ELF-1 (cell line): Measurements from ENCODE around the gene TNNI3.
"Not testable (repeated sequence)": the region's sequence is repeated elsewhere in the genome, so short reads cannot be mapped to it uniquely, and the experiment has no call there.

Source experiments
- DNase-seq: peaks from one replicate; pipeline ENCODE4 v3.0.0-alpha.2; 2016; ENCODE audit warnings: low read depth, low spot score

Gene TNNI3

DNA sequence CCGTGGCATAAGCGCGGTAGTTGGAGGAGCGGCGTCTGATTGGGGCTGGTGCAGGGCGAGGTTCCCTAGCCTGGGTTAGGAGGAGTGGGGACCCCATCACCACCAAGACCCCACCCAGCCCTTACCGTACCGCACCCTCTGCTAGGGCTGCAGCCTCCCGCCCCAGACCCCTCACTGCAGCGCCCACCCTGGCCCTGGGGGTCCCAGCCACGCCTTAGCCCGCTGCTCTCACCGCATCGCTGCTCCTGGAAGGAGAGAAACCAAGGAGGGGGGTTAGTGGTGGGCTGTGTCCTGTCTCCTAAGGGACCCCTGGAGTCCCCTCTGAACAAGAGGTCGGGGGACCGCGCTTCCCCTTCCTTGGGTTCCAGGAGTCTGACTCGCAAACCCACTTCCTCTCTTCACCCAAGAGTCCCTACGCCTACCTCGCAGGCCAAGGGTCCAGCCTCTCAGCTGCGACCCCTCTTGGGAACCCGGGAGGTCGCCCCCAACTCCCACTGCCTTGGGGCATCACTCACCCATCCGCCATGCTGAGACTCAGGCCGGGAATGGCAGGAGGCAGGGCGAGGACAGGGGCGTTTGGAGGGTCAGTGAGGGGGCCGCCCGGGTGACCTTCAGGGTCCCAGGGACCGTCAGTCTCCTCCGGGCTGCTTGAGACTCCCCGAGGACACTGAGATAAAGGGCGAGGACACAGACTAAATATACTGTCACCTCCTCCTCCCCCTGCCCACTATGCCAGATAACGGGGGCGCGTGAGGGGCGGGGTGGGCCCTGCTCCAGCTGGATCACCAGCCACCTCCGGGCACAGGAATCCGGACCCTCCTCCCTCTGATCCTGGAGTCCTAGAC is at the start of gene TNNI3:
Gene TNNI3, minus strand, starts transcription at position 669 of the 845 bp plus-strand sequence. Its CDS starts 143 bp downstream, at position 526.
- DNase-seq, result no peak

DNA sequence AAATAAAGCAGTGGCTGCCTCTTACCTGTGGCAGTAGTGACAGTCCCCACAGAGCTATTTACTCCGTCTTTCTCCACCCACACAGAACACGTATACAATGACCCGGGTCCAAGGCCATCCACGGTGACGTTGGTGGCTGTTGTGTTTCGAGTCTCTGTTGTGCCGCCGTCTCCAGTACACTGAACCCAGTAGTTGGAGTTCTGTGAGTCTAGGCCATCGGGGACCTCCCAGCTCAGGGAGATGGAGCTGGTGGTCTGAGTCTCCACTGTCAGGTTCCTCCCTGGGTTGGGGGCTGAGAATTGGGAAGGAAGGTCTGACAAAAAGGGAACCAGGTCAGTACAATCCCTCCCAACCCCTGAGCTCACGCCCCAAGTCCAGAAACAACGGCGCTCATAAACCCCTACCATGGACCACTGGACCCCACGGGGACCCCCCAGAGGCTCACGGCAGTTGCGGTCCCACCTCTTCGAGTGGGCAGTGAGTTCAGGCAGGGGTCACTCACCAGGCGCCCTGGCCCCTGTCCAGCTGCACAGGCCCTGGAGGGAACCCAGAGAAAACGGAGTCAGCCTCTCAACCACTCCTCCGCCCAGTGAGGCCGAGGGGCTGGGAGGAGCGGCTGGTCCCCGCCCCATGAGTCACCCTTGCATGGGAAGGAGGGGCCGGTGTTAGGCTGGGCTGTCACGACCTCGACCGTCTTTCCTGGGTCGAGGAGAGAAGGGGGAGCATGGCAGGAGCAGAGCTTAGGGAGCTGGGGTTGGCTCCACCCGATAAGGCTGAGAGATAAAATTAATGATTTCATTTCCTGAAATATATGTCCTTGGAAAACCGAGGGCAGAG is 49.4 kb upstream of the TNNI3 start:
- peak; percentile 85 for DNase-seq

DNA sequence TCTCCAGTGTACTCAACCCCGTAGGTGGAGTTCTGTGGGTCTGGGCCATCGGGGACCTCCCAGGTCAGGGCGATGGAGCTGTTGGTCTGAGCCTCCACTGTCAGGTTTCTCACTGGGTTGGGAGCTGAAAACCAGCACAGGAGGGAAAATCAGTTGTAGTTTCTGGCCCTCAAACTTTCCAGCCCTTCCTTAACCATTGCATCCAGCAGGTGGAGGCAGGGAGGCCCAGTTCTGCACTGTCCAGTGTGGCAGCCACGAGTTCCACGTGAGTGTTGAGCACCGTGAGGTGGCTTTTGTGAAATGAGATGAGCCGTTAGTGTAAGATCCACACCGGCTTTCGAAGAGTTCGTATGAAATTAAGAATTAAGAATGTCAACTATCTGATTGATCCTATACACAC is 44.7 kb upstream of the TNNI3 start:
- DNase-seq, result not testable (repeated sequence)

DNA sequence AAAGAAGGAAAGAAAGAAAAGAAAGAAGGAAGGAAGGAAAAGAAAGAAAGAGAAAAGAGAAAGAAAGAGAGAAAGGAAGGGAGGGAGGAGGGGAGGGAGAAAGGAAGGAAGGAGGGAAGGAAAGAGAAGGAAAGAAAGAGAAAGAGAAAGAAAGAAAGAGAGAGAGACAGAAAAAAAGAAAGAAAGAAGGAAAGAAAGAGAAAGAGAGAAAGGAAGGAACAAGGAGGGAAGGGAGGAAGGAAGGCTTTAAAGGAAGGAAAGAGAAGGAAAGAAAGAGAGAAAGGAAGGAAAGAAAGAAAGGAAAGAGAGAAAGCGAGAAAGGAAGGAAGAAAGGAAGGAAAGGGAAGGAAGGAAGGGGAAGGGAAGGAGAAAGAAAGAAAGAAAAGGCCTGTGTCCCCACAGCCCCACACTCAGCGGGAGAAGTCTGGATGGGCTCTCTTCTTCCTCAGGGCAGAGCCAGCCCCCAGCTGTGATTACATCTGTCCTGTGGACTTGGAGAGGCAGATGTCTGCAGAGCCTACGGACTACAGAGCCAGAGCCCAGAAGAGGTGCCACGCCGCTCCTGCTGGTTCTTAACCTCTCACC is 42.2 kb upstream of the TNNI3 start:
- no peak for DNase-seq

DNA sequence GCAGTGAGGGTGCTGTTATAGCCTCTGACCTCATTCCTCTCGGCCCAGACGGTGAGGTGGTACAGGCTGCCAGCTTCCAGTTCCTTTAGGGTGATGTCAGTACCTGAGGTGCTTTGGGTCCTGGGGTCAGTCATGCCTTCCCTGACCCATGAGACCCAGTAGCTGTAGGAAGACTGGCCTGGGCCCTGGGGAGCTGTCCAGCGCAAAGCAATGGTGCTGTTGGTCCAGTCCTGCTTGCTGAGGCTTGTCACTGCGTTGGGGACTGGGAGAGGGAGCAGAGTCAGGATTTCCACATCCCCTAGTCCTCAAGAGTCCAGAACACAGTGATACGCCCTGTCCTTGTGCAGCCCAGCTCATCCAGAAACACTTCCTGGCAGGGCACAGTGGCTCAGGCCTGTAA is 41.1 kb upstream of the TNNI3 start:
- no peak for DNase-seq

DNA sequence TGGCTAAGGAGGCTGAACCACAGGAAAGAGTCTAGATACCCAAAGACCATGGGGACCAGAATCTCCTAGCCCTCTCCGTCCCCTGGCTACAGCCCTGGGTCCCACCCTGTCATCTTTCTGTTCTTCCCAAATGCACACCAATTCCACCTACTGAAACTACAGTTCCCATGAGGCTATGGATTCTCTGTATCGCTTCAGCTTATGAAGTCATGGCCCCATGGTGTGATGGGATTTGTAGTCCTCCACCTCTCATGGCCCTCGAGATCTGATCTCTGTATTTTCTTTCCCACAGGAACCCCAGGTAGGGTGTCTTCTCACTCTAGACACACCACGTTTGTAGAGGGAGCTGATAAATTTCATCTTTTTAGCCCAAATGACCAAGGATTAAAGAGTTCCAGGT is 40.0 kb upstream of the TNNI3 start:
- DNase-seq, result no peak

DNA sequence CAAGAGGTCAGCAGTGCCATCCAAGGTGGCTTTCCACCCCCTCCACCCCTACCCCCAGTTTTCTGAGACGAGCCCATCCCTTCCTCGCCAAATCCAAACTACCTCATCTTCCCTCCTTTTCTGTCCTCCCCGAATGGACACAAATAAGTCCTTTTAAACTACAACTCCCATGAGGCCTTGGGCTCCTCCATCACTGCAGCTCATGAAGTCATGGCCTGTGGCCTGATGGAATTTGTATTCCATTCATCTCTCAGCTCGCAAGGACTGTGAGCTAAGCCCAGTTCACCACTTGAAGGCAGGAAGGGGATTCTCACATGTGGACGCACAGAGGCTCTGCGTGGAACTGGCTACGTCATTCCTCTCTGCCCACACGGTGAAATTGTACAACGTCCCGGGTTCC is 39.3 kb upstream of the TNNI3 start:
- DNase-seq, result no peak

DNA sequence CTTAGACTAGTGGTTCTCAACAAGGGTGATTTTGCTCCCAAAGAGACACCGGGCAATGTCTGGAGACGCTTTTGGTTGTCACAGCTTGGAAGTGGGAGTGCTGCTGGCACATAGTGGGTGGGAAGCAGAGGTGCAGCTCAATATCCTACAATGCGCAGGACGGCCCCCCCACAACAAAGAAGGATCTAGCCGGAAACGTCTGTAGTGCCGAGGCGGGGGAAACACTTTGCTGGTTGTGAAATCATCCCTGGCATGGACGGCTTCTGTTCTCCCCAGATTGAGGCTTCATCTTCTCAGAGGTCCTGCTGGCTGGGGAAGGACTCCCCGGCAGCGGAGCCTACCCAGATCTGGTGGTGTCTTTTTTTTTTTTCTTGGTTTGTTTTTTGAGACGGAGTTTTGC is 35.9 kb upstream of the TNNI3 start:
- DNase-seq, result no peak

DNA sequence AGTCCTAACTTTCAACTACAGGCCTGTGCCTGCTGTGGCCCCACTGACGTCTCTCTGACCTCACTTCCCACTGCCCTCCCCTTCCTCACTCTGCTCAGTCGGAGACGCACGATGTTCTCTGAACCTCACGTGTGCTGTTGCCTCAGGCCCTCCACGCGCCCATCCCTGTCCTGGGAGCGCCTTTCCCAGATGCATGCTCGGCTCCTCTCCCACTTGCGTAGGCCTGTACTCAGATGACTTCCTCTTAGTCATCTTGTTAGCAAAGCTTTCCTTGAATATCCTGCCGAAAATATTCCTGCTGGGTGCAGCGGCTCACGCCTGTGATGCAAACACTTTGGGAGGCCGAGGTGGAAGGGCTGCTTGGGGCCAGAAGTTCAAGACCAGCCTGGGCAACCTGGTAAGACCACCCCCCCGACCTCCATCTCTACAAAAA is 31.9 kb upstream of the TNNI3 start:
- peak; percentile 45 for DNase-seq

DNA sequence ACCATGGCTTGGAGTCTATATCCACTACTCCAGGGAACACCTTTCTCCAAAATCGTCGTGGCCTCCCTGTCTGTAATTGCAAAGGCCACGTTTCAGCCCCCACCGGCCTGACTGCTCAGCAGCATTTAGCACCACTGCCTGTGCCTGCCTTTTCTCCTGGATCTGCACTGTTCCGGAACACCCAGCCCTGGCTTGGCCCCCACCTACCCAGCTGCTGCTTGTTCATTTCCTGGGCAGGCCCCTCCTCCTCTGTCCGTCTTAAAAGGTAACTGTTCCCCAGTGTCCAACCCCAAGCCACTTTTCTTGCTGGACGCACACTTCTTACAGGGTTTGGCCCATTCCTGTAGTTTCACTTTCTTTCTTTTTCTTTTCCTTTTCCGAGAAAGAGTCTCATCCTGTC is 31.1 kb upstream of the TNNI3 start:
- DNase-seq, result no peak

DNA sequence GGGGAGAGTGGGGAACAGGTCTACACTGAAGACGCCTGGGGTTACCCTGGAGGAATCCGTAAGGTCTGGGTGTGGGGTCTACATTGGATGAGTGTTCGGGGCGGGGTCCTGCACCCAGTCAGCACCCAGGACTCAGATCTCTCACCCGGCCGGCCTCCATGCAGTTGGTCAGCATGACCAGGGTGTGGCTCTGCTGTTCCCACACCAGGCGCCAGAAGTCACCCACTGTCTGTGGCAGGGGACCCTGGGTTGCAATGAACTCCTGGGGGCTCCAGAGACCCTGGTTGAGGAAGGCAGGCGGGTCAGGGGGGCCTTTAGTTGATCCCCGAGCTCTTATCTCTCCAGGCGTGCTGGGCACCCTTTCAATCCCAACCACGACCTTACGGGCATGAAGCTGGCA is 28.5 kb upstream of the TNNI3 start:
- no peak for DNase-seq

DNA sequence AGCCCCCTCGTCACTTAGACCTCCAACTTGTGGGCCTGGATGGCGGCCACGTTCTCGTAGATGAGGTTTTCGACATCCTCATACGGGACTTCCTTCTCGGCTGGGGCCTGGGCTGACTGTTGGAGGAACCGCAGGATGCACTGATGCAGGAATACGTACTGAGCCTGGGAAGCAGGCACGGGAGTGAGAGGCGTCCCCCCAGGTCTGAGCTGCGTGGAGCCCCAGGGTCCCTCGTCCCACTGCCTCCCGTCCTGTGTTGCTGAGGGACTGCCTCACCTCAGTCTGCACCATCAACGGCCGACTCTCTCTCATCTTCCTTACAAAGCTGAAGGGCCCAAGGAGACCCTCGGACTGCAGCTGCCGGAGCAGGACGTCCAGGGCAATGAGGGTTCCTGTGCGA is 24.2 kb upstream of the TNNI3 start:
- no peak for DNase-seq

DNA sequence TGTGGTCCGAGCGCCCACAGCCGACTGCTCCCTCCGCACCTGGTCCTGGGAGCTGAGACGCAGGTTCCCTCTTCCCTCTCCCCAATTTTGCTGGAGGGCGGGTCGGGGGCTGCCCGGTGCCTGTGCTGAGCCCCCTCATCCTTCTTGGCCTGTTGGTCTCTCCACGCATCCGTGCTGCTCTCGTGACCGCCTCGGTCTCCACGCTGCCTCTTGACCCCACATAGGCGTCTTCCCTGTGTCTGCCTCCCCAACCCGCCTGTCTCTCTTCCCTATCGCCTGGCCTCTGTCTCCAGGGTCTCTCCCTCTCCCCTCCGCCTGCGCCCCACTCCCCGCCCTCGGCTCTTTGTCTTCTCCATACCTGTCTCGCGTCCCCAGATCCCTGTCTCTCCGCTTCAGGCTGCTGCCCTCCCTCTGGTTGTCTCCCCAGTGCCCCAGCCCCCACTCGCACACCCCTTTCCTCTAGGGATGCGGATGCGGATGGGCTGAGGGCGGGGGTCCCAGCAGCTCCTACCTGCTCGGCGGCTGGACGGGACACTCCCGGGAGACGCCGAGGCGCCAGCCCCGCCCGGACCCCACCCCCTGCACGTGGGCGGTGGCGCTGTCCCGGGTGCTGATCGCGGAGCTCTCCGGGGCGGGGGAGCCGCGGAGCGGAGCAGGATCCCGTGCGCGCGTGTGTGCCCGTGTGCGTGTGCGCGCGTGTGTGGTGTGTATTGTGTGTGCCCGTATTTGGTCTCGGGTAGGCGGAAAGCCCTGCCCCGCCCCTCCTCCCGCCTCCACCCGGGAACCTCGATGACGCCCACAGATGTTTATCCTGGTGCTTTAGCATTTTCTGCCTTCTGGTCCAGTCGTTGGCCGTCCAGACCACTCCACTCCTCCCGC is 22.3 kb upstream of the TNNI3 start, which contains the start of gene SYT5:
Gene SYT5, minus strand, starts transcription at position 684 of the 879 bp plus-strand sequence. CDS start 1,248 bp downstream, outside the sequence.
- peak; percentile 44 for DNase-seq

DNA sequence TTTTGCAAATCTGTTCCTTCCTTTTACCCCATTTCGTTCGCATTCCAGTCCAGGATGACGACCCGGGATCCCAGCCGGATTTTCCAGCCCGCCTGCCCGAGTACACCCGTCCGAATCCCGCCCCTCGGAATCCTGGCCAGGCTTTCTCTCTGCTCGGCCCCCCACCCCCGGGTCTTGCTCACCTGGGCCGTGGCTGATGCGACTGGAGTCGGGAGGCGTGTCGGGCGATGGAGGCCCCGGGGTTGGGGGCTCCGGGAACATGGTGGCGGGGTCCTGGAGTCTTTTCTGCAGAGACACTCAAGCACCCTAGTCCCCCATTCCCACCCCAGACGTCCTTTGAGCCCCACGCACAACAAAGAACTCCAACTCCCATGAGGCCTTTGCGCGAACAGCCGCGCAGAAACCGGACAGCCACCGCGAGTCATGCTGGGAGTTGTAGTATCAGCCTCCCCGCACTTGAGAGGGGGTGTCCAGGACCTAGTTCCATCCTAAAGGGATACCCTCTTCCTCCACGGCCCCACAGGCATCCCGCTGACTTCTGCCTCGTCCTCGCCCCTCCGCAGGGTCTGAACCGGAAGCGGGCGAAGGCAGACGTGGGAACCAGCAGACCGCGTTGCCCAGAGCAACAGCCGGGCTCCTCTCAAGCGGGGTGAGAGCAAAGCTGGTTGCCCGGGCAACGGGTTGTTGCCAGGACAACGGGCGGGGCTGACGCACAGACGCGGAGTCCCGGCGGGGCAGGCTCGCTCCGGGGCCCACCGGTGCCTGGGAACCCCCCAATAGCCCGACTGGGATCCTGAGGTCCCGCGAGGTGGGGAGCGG is 21.5 kb upstream of the TNNI3 start:
- DNase-seq, result peak; percentile 89

DNA sequence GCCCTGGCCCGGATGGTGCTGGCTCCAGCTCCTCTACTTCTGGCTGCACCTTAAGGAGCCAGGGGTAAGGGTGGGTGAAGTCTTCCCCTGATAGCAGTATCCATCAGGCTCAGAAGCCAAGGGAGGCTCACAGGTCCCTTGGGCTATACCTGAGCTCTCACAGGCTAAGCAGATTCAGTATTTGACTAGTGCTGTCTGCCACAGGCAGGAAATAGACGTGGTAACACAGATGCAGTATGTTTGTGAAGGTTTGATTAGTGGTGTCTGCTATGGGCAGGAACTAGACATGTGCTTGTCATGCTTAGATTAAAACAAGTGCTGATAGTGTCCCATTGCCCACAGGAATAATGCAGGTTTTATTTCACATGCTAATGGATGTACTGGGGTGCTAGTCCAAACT is 18.5 kb upstream of the TNNI3 start:
- DNase-seq, result no peak

DNA sequence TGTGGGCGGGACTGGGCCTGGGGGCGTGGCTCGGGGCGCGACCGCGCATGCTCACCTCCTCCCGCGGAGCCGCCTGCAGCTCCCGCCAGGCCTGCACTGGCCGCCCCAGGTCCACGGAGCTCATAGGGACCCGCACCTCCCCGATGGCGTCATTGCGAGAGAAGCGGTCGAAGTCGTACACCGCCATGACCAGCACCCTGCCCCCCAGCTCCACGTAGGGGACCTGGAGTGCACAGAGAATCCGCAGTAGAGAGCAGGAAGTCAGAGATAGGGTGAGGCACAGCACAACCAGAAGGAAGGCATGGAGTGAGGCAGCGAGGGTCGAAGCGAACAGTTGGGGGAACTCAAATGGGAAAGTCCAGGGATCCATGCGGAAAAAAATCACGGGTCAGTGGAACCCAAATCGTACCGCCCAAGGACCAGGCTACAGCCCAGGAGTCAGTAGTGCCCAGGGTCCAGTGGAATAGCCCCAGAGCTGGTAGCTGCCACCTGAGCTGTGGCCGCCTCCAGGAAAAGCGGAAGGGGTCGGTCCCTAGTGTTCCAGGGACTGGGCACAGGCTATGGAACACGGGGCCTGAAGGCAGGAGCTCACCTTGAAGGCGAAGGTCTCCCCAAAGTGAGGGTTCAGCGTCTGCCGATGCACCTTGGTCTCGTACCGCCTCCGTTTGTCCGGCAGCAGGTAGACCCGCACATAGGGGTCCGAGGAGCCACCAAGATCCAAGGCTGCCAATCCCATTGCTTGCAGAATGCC is 17.8 kb upstream of the TNNI3 start:
- peak; percentile 47 for DNase-seq

DNA sequence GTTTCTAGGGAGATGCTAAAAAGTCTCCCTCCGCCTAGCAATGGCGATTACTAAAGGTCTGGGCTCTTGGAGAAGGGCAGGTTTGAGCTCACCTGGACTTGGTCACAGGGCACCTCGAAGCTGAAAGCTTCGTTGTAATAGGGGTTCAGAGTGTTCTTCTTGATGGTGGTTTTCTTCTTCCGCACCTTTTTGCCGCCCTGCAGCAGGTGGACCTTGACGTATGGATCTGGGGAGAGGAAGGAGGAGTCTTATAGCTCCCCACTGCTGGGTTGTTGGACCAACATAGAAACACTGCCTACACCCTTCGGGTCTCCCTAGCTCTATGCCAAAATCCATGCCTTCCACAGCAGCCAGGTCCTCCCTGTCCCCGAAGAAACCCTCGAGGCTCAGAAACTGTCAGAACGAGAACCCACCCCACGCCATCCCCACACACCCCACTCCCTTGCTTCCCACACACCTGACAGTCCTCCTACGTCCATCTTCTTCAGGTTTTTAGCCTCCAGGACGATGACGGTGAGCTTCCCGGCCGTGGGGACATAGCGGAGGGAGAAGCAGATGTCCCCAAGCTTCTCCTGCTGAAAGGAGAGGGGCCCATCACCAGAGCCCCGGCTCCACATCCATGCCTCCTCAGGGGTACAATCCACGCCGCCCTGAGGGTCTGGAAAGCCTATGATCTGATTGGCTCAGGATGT is 17.0 kb upstream of the TNNI3 start:
- no peak for DNase-seq

DNA sequence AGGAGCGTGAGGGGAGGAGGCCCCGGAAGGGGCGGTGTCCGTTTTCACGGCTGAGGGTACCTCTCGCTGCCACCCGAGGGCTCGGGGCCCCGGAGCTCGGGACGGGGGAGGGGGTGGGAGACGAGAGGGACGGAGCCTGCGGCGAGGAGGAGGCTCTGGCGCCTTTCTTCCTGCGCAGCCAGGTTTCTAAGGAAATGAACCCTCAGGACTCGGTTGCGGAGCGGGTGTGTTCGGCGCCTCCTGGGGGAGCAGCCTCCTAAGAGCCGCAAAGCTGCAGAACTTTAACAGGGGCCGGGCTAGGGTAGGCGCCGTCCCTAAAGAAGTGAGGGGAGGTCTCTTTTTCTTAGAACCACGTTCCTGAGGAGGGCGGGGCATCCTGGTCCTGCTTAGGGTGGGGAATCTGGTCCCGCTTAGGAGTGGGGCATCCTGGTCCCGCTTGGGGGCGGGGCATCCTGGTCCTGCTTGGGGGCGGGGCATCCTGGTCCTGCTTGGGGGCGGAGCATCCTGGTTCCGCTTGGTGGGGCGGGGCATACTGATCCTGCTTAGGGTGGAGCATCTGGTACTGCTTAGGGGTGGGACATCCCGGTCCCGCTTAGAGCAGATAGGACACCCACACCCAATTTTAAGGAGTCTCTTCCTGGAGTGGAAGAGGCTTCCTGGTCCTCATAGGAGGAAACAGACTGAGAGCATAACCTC is 16.3 kb upstream of the TNNI3 start:
- peak; percentile 71 for DNase-seq
